ENCODE measurements around the gene RNF151. TPM values are rescaled to one million over a fixed set of nuclear protein-coding genes. Genes with fewer than 3 reads are reported as not detected.

The RNF151 gene
- total and polyA plus RNA-seq, 10 donors: 0.16 to 0.26 (median 0.17) TPM; not detected in 7

GRCh38 chr16:1983544-1984346 lies 17.1 kb downstream of the RNF151 start, which contains the start of gene GFER:
Gene GFER (plus strand): TSS chr16:1984193. CDS start chr16:1984219, 26 bp downstream.
- Histone ChIP-seq H3K9me3 (no peaks in the 10 kb centered on the region), H3K27me3 (replicated peaks in 1 of 7) (peaks cover 3 to 58% (median 29%) of the 10 kb centered on the region in 7 donors), H3K4me1 (peaks cover 16 to 51% (median 34%) of the 10 kb centered on the region in 6 donors), H3K27ac (peak within 1 kb of the TSS; percentile 55 to 87 (median 82)), H3K36me3 (peaks cover 0 to 32% (median 20%) of the 10 kb centered on the region in 6 donors), H3K4me3 (peak within 1 kb of the TSS; percentile 76 to 94 (median 88))
- TF ChIP-seq CTCF (IDR thresholded peaks at IDR 0.05 in 8 of 11, conservative IDR thresholded peaks at IDR 0.05 in 3 of 11) (peak in 9 of 11 experiments; percentile 4 to 65 (median 49)), POLR2A (IDR thresholded peaks at IDR 0.05) (peak in 2 of 3 donors; percentile 44 to 50), POLR2AphosphoS5 (IDR thresholded peaks at IDR 0.05) (peak; percentile 66 to 83 (median 71))
- peak; percentile 96 for DNase-seq
- 0 to 2% (median 1%) methylated on average over 31 to 109 of the region's 109 CpGs for WGBS, 5 donors
- intact Hi-C loops (cut with DNase I; ENCODE audit: low total_unique reads): no loop called here

- H3K4me3 ChIP-seq: peak overlapping the region; percentile 76 to 94 (median 88)
- peaks cover 0 to 24% (median 16%) of the 10 kb centered on the region in 6 donors for H3K36me3 ChIP-seq
- no peak for DNase-seq
- H3K27me3 ChIP-seq (replicated peaks in 1 of 7): peaks cover 3 to 58% (median 29%) of the 10 kb centered on the region in 7 donors
- H3K27ac ChIP-seq: peak overlapping the region; percentile 55 to 87 (median 82)
- peaks cover 16 to 51% (median 32%) of the 10 kb centered on the region in 6 donors for H3K4me1 ChIP-seq
- H3K9me3 ChIP-seq: no peaks in the 10 kb centered on the region
- WGBS, 5 donors: 14 to 44% (median 15%) methylated on average over 19 to 58 of the region's 58 CpGs
- no peak for TF ChIP-seq POLR2A (IDR thresholded peaks at IDR 0.05)
- no peak for TF ChIP-seq CTCF (IDR thresholded peaks at IDR 0.05 in 8 of 11, conservative IDR thresholded peaks at IDR 0.05 in 3 of 11)
- TF ChIP-seq POLR2AphosphoS5 (IDR thresholded peaks at IDR 0.05): no peak
- intact Hi-C loops (cut with DNase I; ENCODE audit: low total_unique reads): no loop called here
Observed at GRCh38 chr16:1984347-1985225, 17.9 kb downstream of the RNF151 start.

- WGBS, 5 donors: 95 to 97% (median 96%) methylated on average over 11 to 14 of the region's 14 CpGs
- H3K27ac ChIP-seq: no peak overlapping the region
- DNase-seq: no peak
- H3K4me1 ChIP-seq: peaks cover 19 to 50% (median 35%) of the 10 kb centered on the region in 6 donors
- TF ChIP-seq POLR2AphosphoS5 (IDR thresholded peaks at IDR 0.05): no peak
- no peak for TF ChIP-seq POLR2A (IDR thresholded peaks at IDR 0.05)
- no peak for TF ChIP-seq CTCF (IDR thresholded peaks at IDR 0.05 in 8 of 11, conservative IDR thresholded peaks at IDR 0.05 in 3 of 11)
- H3K36me3 ChIP-seq: peaks cover 0 to 23% (median 15%) of the 10 kb centered on the region in 6 donors
- peak overlapping the region in 1 of 8 donors; percentile 94 for H3K4me3 ChIP-seq
- intact Hi-C loops (cut with DNase I; ENCODE audit: low total_unique reads): no loop called here
- no peaks in the 10 kb centered on the region for H3K9me3 ChIP-seq
- peaks cover 0 to 58% (median 25%) of the 10 kb centered on the region in 7 donors for H3K27me3 ChIP-seq (replicated peaks in 1 of 7)
Observed at GRCh38 chr16:1985466-1986150, 19.0 kb downstream of the RNF151 start.

Data from spleen (tissue), 11 donors.